ENCODE results near the gene FAM151A.

Gene FAM151A

GRCh38 chr1:54608566-54609230 is 14.6 kb downstream of the FAM151A start:
- Histone ChIP-seq H3K36me3 (peaks cover 15 to 64% (median 34%) of the 10 kb centered on the region in 3 donors), H3K4me3 (no peak overlapping the region), H3K4me1 (peaks cover 0 to 12% (median 7%) of the 10 kb centered on the region in 4 donors), H3K9me3 (no peaks in the 10 kb centered on the region), H3K27ac (no peak overlapping the region), H3K27me3 (no peaks in the 10 kb centered on the region)
- DNase-seq, result no peak
- intact Hi-C loops (cut with DNase I; ENCODE audit: low total_unique reads), result no loop called here
- no peak for TF ChIP-seq CTCF (IDR thresholded peaks at IDR 0.05)

- no peak for TF ChIP-seq CTCF (IDR thresholded peaks at IDR 0.05)
- Histone ChIP-seq H3K4me3 (no peak overlapping the region), H3K27me3 (no peaks in the 10 kb centered on the region), H3K27ac (no peak overlapping the region), H3K36me3 (peaks cover 15 to 68% (median 34%) of the 10 kb centered on the region in 3 donors), H3K9me3 (no peaks in the 10 kb centered on the region), H3K4me1 (peaks cover 0 to 11% (median 5%) of the 10 kb centered on the region in 4 donors)
- no peak for DNase-seq
- intact Hi-C loops (cut with DNase I; ENCODE audit: low total_unique reads), result no loop called here
Observed at GRCh38 chr1:54607821-54608565, 15.3 kb downstream of the FAM151A start.

- peaks cover 0 to 11% (median 5%) of the 10 kb centered on the region in 4 donors for H3K4me1 ChIP-seq
Observed at GRCh38 chr1:54606990-54607325, 16.4 kb downstream of the FAM151A start.

DNA sequence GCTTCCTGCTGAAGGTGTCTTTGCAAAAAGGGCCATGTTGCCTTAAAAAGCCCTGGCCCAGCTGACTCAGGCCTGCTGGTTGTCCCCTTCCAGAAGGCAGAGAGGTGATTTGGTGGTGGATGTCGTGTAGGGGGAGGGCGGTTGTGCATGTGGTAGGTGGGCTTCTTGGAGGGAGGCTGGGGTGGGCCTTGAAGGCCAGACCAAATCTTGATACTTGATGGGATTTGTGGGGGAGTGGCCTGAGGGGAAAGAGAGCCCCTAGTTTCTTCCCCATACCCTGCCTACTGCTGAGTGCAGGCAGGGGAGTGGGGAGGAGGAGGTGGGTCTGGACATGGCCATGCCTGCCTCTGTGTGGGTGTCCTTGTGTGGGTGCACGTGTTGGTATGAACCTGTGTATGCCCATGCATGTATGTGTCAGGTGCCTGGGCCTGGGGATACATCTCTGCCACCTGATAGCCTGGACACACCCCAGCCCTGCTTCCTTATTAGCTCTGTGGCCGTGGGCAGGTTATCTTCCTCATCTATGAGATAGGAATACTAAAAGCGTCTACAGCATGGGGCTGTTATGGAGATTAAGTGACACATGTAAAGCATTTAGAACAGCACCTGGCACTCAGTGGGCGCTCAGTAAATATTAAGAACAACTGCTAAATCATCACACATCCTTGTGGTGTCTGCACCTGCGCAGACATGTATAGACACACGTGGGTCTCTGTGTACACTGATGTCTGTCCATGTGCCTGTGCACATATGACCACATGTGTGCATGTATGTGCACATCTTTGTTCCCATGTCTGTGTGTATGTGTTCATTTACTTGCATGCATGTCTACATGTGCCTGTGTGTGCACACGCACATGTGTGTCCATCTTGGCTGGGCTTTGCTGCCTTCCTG is 17.0 kb downstream of the FAM151A start:
- Histone ChIP-seq H3K36me3 (peaks cover 20 to 80% (median 40%) of the 10 kb centered on the region in 3 donors), H3K4me1 (peaks cover 0 to 11% (median 5%) of the 10 kb centered on the region in 4 donors), H3K27ac (no peak overlapping the region), H3K4me3 (no peak overlapping the region), H3K27me3 (no peaks in the 10 kb centered on the region), H3K9me3 (no peaks in the 10 kb centered on the region)
- no peak for DNase-seq
- TF ChIP-seq CTCF (IDR thresholded peaks at IDR 0.05), result no peak
- intact Hi-C loops (cut with DNase I; ENCODE audit: low total_unique reads), result no loop called here

More at GRCh38 chr1:54606990-54607325, 16.4 kb downstream of the FAM151A start:
- Histone ChIP-seq H3K27ac (no peak overlapping the region), H3K36me3 (peaks cover 15 to 74% (median 34%) of the 10 kb centered on the region in 3 donors), H3K9me3 (no peaks in the 10 kb centered on the region), H3K4me3 (no peak overlapping the region), H3K27me3 (no peaks in the 10 kb centered on the region)
- no peak for DNase-seq
- no peak for TF ChIP-seq CTCF (IDR thresholded peaks at IDR 0.05)
- intact Hi-C loops (cut with DNase I; ENCODE audit: low total_unique reads), result no loop called here

DNA sequence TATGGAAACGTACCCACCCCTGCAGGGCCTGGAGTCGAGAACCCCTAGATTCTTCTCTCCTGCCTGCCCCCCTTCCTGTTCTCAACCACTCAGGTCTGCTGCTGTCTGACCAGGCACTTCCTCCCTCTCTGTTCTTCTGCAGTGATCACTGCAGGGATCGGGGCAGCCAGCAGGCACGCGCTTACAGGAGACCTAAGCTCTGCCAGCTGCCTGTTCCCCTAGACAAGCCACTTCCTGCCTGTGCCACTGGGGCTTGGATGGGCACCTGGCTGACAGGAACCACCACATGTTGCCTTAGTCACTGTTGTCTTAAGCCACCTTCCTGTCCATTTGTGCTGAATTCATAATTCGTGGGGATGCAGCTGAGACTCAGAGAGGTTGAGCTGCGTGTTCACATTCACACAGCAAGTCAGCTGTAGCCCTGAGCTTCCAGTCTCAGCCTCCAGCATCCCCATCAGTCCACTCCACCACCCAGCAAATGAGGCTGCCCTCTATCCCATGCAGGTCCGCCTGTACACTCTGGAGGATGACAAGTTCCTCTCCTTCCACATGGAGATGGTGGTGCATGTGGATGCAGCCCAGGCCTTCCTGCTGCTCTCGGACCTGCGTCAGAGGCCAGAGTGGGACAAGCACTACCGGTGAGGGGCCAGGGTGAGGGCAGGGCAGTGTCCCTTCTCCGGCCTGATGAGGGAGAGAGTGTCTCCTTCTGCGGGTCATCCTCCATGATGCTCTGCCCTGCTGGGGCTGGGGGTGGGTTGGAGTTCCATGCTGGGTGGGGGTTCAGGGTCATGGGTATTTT is 18.6 kb downstream of the FAM151A start:
- Histone ChIP-seq H3K27ac (no peak overlapping the region), H3K4me1 (peaks cover 0 to 10% (median 5%) of the 10 kb centered on the region in 4 donors), H3K36me3 (peaks cover 32 to 83% (median 43%) of the 10 kb centered on the region in 3 donors), H3K9me3 (no peaks in the 10 kb centered on the region), H3K4me3 (no peak overlapping the region), H3K27me3 (no peaks in the 10 kb centered on the region)
- no peak for DNase-seq
- intact Hi-C loops (cut with DNase I; ENCODE audit: low total_unique reads), result no loop called here
- TF ChIP-seq CTCF (IDR thresholded peaks at IDR 0.05), result no peak

Data from tibial artery (tissue), 4 donors.